DMS 273 (cell line): ENCODE data around the gene CLPX.
"Not testable (repeated sequence)": the region's sequence is repeated elsewhere in the genome, so short reads cannot be mapped to it uniquely, and the experiment has no call there.

Source experiments
- DNase-seq: peaks from one replicate; lab custom pipeline; 2025; ENCODE audit not compliant: unreplicated experiment; lab: John Stamatoyannopoulos, UW

The CLPX gene

GRCh38 chr15:65105038-65105437 is 80.1 kb downstream of the CLPX start:
- DNase-seq, result no peak

GRCh38 chr15:65102912-65103311 is 82.2 kb downstream of the CLPX start:
- DNase-seq, result no peak

GRCh38 chr15:65101891-65102708 is 83.0 kb downstream of the CLPX start:
- no peak for DNase-seq

GRCh38 chr15:65101411-65101890 is 83.7 kb downstream of the CLPX start:
- peak; percentile 62 for DNase-seq

- DNase-seq, result no peak
Measured at GRCh38 chr15:65100442-65100841, 84.7 kb downstream of the CLPX start.

GRCh38 chr15:65099801-65100200 is 85.3 kb downstream of the CLPX start:
- DNase-seq, result not testable (repeated sequence)

GRCh38 chr15:65099336-65099735 is 85.8 kb downstream of the CLPX start:
- DNase-seq, result no peak
